Activated CD8-positive, alpha-beta memory T cell treated with anti-CD3 and anti-CD28 coated beads for 4 hours (primary cell): Measurements from ENCODE around the gene HS3ST3B1.
A peak's percentile ranks its signal among the peaks of the same experiment; 100 is the strongest.

Experiments used
- DNase-seq, 2 donors: peaks; one replicate each; pipeline ENCODE4 v3.0.0-alpha.2; 2020; ENCODE audit warnings: low read depth in 2 of 2

Gene HS3ST3B1

DNA sequence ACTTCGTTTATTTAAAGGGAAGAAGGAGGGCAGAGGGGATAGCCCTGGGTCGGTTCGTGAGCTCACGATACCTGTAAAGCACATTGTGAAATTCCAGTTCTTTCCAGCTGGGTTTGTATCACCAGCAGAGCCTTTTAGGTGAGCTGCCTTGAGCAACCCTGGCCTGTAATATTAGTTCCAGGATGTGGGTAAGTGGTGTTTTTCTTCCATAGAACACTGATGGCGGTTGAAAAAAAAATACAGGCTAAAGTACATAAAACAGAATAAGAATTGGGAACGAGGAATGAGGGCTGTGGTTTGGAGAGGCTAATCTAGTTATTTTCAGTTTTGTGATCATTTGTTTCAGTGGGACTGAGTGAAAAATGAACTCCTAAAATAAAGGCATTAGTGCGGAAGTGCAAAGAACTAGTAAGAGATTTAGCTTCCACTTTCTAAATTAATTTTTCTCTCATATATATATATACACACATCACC lies 20.6 kb downstream of the HS3ST3B1 start:
- DNase-seq = no peak

DNA sequence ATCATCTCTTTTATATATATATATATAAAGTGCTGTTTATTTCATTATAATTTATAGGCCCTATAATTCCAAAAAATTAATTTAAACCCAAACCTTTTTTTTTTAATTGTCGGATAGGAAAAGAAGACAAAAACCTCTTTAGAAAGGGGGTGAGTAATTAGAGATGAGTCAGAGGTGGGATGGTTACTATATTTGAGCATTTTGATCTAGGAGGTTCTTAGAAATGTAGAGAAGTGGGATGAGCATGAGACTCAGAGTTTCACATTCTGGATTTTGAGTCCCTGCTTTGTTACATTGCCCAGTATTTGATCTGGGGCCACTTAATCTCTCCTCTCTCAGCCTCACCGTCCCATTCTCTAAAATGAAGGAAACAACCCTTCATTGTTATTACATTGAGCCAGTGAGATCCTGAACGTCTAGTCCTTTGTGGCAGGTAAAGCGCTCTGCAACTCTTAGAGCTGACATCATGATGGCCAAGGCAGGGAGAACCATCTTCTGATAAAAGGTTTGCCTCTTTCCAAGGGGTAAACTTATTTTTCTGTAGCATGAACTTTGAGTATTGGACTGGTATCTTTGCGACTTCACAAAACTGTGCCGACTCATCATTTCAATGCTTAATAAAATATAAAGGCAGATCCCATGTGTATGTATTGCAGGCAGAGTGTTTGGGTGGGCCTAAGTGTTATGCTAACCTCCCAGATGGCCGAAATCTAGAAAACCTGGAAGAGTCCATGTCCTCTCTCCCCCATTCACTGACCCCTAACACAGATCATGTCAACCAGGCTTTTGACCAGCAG lies 21.3 kb downstream of the HS3ST3B1 start:
- DNase-seq = no peak

DNA sequence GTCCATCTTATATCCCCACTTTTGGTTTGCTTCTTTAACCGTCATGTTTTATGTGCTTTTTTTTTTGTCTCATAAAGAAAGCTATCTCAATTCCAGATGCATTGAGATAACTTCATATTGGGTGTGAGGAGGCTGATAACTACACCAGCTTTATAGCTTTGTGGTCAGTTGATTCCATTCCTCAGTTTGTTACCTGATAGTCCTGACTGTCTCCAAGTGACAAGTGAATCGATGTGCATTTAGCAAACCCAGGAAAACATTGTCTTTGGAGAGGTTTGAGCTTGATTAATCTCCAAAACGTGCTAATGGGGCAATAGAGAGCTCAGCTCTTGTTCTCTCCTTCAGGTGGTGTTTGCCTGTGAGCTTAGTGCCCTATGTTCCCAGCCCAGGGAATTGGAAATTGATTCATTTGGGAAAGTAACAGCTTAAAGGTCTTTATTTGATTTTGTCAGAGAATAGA lies 22.7 kb downstream of the HS3ST3B1 start:
- DNase-seq = no peak

DNA sequence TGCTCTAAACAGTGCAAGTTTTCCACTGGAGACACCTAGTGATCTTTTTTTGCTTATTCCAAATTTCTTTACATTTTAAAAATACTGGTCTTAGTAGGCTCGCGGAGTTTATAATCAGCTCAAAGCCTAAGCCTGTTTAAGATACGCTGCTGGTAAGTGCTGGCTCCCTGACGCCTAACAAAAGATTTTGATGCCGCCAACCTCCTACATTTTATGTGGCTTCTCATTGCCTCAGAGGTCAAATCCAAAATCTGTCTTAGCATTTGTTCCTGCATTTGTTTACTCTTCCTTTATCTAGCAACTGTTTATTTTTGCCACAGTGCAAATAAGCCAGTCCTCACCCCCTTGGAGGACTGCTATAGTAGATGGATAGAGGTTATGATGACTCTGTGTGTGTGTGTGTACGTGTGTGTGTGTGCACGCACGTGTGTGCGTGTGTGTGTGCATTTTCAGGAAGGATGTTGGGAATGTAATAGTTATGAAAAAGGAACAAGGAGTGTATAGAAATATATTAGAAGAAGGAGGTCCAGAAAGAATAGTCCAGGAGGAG lies 24.8 kb downstream of the HS3ST3B1 start:
- DNase-seq = no peak

DNA sequence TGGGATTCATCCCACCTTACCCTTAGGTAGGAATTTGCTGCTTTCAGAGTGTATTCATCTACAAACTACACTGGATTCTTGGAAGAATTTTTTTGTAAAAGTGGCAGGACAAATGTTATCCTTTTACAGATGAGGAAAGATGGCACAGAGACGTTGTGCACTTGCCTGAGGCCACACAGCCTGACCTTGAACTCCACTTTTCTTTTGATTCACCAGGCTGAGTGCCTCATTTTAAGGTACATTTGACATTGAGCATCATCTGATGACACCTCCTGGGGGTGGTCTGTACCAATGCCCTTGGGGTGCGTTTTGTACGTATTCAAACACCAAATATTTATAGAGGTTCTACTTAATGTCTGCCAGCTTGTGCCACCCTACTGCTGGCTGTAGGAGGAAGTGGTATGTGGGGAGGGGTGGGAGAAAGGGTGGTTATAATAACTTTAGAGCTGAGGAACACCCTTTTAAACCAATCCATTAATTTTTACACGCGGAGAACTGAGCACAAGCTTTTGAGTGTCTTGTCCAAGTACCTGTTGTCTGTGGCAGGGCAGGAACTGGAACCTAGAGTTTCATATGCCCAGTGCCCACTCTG lies 29.1 kb downstream of the HS3ST3B1 start:
- DNase-seq = no peak

DNA sequence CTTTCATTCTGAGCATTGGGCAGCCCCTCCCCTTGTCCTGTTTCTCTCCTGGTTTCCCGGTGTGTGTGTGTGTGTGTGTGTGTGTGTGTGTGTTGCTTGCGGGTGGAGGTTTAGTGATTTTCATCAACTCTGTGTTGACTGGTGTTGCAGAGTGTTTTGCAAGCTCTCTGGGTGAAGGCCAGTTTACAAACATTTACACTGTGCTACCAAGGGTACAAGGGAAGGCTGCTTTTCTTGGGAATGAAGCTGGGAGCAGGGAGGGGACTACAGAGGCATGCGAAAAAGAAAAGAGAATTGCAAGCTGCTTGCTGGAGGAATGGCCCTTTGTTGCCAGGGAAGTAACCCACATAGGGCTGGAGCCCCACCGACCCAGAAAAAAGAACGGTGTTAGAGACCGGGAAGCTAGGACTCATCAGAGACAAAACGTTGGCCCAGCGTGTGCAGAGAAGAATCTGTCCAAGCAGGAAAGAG lies 29.6 kb downstream of the HS3ST3B1 start:
- no peak for DNase-seq

DNA sequence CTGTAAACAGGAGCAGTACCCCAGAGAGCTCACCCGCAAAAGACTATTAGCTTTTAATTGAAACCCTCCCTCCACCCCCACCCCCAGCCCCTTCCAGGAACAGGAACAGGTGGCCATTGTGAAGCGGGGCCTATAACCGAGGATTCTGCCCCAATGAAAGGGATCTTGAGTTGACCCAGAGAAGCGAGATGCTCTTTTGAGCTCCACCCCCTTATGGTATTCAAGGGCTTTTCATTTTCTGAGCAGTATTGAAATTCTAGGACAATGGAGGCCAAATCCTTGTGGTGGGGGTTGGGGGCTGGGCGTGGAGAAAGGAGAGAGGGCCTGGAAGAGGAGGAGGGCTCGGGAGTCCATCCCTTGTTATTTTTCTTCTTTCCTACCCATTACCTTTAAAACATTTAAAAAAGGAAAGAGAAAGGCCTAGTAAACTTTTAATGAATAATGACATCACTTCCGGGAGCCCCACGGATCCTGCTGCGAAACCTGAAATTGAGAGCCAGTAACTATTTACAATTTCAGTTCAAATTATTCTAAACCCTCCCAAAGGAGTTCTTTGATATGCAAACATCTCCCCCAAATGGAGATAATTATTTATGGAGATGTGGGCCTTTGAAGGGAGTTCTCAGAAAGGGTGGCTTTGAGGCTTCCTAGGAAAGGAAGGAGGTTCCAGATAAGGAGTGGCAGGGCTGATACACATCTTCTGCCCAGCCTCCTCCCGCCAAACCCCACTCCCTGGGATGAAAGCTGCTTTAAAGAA lies 30.5 kb downstream of the HS3ST3B1 start:
- no peak for DNase-seq

DNA sequence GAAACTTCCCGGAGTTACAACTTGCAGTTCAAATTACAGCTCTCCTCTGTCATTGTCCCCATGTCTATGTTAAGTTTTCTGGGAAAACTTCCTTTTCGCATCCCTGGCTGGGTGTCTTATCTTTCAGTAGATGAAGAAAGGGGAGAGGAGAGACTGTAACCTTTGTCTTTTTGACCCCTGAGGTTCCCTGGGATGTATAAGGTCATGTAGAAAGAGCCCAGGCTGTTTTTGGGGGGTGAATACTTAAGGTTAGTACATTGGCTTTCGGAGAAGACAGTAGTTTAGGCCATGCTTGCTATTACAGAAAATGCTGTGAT lies 31.1 kb downstream of the HS3ST3B1 start:
- DNase-seq = no peak

DNA sequence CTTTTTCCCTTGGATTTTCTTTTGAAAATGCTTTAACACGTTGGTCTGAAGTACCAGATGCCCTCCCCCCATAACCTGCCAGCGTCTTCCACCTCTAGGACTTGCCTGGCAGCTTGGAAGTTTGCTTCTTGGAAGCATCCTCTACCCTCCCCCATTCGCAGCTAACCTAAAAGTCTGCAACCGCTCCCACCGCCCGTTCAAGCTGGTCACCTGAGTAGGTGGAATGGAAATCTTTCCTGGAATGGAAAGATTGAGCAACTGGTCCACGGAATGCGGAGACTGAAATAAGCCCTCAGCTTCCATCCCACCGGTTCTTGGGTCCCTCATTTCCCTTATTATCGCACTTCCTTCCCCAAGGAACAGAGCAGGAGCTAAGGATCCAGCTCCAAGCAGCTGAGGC lies 31.4 kb downstream of the HS3ST3B1 start:
- DNase-seq = no peak

DNA sequence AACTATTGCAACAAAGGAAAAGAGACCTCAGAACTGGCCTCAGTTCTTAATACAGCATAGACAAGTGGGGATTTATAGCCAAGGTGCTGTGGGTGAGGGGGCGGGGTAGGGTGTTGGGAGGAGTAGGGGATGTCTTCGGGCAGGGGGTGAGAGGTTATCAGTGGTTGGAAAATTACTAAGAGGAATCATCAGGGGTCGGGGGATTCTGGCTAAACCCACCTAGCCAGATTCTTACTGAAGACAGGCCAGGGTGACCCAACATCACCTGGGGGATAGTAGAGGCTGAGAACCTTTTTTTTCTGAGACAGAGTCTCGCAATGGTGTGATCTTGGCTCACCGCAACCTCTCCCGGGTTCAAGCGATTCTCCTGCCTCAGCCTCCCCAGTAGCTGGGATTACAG lies 32.6 kb downstream of the HS3ST3B1 start:
- no peak for DNase-seq

DNA sequence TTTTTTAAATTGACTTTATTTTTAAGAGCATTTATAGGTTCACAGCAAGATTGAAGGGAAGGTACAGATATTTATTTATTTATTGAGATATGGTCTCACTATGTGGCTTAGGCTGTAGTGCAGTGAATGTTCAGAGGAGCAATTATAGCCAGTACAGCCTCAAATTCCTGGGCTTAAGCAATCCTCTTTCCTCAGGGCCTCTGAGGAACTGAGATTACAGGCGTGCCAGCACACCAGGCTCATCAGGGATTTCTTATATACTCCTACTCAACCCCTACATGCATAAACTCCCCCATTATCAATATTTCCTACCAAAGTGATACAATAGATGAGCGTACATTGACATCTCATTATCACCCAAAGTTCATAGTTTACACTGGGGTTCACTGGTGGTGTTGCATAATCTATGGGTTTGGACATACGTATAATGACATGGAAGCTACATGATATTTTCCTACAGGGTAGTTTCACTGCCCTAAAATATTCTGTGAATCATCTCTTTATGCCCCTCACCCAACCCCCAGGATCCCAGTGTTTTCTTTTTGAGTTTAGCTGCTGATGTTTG lies 33.5 kb downstream of the HS3ST3B1 start:
- DNase-seq = no peak

DNA sequence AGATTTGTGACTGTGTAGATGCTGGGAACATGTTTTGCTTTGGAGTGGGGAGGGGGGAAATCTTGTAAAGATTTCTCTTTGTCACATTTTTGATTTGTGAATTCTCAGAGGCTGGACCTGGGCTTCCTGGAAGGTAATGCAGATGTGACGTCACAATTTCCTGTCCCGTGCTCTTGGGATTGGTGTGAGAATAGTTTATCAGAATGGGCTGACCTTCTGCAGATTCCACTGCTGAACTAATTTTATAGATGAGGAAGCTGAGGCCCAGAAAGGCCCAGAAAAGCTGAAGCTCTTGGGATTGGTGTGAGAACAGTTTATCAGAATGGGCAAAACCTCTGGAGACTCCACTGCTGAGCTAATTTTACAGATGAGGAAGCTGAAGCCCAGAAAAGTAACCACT lies 34.0 kb downstream of the HS3ST3B1 start:
- DNase-seq = no peak

DNA sequence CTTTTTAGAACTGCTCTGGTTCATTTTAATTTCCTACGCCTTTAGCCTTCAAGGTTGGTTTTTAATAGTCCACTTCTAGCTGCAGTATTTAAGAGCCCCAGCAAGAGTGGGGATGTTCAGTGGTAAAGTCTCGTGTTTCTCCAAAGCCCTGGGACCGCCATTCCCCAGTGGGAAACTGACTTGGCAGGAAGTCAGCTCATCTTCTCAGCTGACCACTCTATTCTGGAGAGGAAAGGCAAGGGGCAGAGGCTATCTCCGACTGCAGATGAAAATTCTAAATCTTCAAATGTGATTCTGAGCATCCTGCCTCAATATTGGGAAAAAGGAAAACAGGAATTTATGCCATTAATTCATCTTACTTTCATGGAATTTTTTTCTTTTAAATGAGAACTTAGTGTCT lies 35.5 kb downstream of the HS3ST3B1 start:
- DNase-seq = no peak

DNA sequence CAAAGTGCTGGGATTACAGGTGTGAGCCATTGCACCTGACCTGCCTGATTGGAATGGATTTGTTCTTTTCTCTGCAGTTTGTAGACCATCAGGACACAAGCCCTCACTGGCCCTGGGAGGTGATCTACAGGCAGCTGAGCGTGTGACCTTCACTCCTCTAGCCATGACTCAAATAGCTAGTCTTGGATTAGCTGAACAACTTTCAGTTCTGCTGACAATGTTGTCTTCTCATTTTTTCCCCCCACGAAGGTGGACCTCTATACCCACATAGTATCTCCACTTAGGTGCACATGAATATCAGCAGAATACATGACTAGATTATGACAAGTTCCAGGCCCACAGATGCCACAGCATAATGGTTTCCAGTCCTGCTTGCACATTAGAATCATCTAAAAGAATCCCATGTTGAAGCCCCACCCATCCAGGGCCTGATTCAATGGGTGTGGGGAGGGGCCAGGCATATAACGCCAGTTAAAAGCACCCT lies 36.8 kb downstream of the HS3ST3B1 start:
- DNase-seq = peak in 1 of 2 donors; percentile 2

DNA sequence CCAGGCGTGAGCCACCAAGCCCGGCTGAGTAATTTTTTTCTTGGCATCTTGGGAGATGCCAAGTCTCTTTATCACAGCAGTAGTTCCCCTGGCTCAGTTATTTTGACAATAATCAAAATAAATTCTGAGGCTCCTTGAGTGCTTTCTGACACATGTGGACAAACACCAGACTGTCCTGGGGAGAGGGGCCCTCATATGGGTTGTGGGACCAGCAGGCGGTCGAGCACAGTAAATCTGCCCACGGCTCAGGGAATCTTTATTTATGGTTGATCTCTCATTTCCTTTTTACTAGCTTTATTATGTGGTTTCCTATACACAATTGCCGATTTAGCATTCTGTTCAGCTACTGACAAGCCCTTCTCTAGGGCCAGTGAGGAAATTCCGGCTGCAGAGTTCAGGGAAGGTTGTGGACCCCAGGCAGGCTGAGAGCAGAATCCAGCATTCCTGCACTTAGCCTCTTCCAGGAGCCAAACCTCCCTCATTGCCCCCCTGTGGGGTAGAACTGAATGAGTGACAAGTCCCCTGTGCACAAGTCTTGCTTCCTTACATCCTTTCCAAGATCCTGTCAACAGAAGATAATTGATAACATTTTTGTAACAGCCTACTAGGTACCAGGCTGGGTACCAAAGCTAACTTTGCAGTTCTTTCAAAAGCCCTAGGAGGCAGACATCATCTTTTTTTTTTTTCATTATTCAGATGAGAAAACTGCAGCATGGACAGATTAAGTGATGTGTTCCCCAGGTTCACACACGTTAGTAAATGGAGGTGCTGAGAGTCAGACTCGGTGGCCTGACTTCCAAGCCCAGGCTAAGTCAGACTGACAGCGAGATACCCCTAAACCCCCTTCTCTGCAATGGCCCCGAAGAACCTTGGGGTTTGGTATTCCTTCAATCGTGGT lies 40.2 kb downstream of the HS3ST3B1 start:
- DNase-seq = no peak

DNA sequence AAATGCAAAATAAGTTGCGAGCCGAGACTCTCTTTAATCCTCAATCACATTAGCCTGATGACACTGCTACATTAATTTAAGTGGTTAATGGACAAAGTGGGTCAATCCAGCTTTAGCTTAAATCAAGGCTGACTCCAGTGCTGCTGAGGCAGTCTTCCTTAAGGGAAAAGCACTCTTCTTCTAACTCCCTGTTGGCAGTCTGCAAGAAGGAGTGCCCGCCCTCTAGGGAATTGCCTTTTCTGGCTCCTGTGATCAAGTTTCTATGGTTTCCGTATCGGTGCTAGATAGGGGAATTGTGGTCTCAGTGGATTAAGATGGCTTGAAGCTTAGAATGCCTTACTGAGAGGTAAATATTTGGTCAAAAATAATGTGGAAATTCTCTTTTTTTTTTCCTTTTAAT lies 41.0 kb downstream of the HS3ST3B1 start:
- no peak for DNase-seq

DNA sequence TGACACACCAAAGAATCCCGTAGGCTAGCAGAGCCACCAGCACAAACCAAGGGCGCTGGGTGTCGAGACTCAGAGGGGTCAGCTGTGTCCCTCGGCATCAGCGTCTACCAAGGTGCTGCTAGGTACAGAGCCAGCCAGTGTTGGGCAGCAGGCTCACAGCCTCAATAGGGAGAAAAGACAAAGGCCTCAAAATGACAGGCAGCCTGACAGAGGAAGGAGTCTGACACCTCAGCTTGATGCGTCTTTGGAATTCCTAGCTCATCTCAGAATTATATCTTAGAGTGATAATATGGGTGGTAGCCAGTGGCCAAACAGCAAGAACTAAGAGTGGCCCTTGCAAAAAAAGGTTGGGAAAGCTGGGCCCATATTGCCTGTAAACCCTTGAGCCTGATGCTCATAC lies 45.9 kb downstream of the HS3ST3B1 start:
- DNase-seq = no peak

DNA sequence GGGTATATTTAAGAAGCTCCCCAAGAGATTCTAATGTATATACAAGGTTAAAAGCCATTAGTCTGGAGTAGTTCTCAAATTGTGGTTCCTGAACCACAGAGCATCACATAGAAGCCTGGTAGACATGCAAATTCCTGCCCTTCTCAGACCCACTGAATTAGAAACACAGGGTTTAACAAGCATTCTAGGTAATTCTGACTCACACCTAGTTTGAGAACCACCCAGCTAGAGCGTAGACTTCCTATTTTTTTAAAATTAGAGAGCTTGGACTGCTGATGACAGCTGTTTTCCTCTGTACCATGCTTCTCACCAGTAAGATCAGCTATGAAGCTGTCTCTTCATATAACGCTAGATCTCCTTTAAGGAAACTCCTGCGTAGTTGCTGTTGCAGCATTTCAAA lies 50.6 kb downstream of the HS3ST3B1 start:
- DNase-seq = no peak

DNA sequence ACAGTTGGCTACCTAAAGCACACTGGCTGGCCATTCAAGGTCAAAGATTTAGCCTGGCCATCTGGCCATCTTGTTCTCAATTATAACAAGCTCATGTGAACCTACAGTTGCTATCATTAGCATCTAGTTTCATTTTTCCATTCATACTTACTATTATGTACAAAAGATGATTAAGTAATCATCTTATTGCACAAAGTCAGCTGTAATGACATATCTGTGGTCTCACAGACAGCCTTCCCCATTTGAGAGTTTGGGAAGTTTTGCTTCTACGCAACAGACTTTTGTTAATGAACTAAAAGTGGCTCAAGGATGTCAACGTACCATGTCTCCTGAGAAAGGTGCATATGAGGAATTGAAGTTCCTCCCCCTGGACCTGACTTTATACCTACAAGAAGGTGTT lies 51.3 kb downstream of the HS3ST3B1 start:
- DNase-seq = no peak

DNA sequence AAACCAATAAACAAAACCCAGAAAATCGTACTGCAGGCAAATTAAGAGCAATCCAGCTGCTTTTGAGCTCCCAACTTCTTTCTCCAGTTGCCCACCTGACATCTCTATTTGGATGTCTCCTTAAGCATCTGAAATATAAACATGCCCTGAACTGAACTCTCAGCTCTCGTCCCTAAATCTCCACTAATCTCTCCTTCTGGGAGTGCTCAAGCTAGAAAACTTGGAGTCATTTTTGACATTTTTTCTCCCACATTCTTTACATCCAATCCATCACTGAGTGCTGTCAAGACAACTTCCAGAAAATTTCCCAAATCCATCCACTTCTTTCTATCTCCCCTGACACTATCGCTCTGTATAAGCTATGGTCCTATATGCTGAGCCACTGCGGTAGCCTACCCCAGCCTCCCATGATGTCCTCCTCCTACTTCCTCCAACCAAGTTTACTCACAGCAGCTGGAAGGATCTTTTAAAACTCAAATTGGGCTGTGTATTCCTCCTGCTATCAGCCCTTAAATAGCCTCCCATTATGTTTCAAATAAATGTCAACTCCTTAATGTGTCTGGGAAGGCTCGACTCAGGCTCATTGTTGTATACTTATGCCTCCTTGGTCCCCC lies 53.1 kb downstream of the HS3ST3B1 start:
- DNase-seq = no peak
